Naive thymus-derived CD4-positive, alpha-beta T cell (primary cell): ENCODE measurements around the gene GMDS. TPM values are rescaled to one million over a fixed set of nuclear protein-coding genes. Genes with fewer than 3 reads are reported as not detected.

ENCODE experiments used
- ATAC-seq: fragments of 150-1000 bp; cut with Tn5 transposase; 2 replicates; pipeline ENCODE4 v1.10.0; 2021; ENCODE audit warnings: mild to moderate bottlenecking, moderate library complexity
- CTCF ChIA-PET: fragments of 350-600 bp; sonication (Branson Sonifier 250); formaldehyde crosslinking; loops from one replicate; lab custom pipeline; 2021; ENCODE audit warnings: antibody characterized with exemption; lab: Charles Lee
- POLR2A ChIA-PET: fragments of 350-600 bp; sonication (Branson Sonifier 250); formaldehyde crosslinking; loops from one replicate; lab custom pipeline; 2021; ENCODE audit warnings: antibody characterized with exemption, inconsistent platforms; lab: Charles Lee
- DNase-seq, 9 donors: peaks; one replicate each; pipeline versions ENCODE4 v3.0.0 to v3.0.0-alpha.2; 2020 to 2022; ENCODE audit warnings: mixed read lengths in 1 of 9
- H3K27ac ChIP-seq: one replicate; pipeline ENCODE4 v1.7.0; 2013; ENCODE audit warnings: mild to moderate bottlenecking, low read depth, low read length, moderate library complexity
- H3K27me3 ChIP-seq, 2 donors: one replicate each; pipeline ENCODE4 v1.7.0; 2013; ENCODE audit warnings: low read length in 2 of 2, mild to moderate bottlenecking in 2 of 2, moderate library complexity in 2 of 2; ENCODE audit not compliant: control insufficient read depth in 2 of 2, insufficient read depth in 2 of 2
- H3K36me3 ChIP-seq, 3 experiments: 1 replicate in 2 of 3; 2 replicates in 1 of 3; pipeline ENCODE4 v1.7.0; 2013; ENCODE audit warnings: low read length in 3 of 3, mild to moderate bottlenecking in 3 of 3, moderate library complexity in 1 of 3; ENCODE audit not compliant: insufficient read depth in 3 of 3, control insufficient read depth in 2 of 3
- H3K4me1 ChIP-seq, 2 donors: one replicate each; pipeline ENCODE4 v1.7.0; 2013; ENCODE audit warnings: low read length in 2 of 2, mild to moderate bottlenecking in 2 of 2, moderate library complexity in 1 of 2; ENCODE audit not compliant: control insufficient read depth in 2 of 2, insufficient read depth in 2 of 2
- H3K4me3 ChIP-seq: 2 replicates; pipeline ENCODE4 v1.7.0; 2013; ENCODE audit warnings: mild to moderate bottlenecking, low read length
- H3K9me3 ChIP-seq, 3 experiments: 1 replicate in 2 of 3; 2 replicates in 1 of 3; pipeline ENCODE4 v1.7.0; 2013; ENCODE audit warnings: low read length in 3 of 3; ENCODE audit not compliant: control insufficient read depth in 2 of 3
- H3K27ac Mint-ChIP-seq, 9 donors: one replicate each; pipeline ENCODE4 v1.8.0; 2020 to 2022; ENCODE audit warnings: mixed read lengths in 9 of 9, mild to moderate bottlenecking in 8 of 9, moderate library complexity in 5 of 9, inconsistent platforms in 2 of 9
- H3K27me3 Mint-ChIP-seq, 5 donors: one replicate each; pipeline ENCODE4 v1.8.0; 2021 to 2022; ENCODE audit warnings: mixed read lengths in 5 of 5, mild to moderate bottlenecking in 1 of 5
- H3K36me3 Mint-ChIP-seq, 5 donors: one replicate each; pipeline ENCODE4 v1.8.0; 2020 to 2022; ENCODE audit warnings: mixed read lengths in 5 of 5, mild to moderate bottlenecking in 3 of 5, inconsistent platforms in 1 of 5
- H3K4me1 Mint-ChIP-seq, 7 donors: one replicate each; pipeline ENCODE4 v1.8.0; 2020 to 2022; ENCODE audit warnings: mixed read lengths in 7 of 7, mild to moderate bottlenecking in 3 of 7, inconsistent platforms in 1 of 7
- H3K4me3 Mint-ChIP-seq, 10 donors: one replicate each; pipeline ENCODE4 v1.8.0; 2020 to 2022; ENCODE audit warnings: mild to moderate bottlenecking in 10 of 10, mixed read lengths in 10 of 10, moderate library complexity in 6 of 10, inconsistent platforms in 2 of 10
- H3K9me3 Mint-ChIP-seq, 11 donors: one replicate each; pipeline ENCODE4 v1.8.0; 2020 to 2022; ENCODE audit warnings: mixed read lengths in 11 of 11, mild to moderate bottlenecking in 4 of 11, inconsistent platforms in 1 of 11, moderate library complexity in 1 of 11
- intact Hi-C, 2 donors: fragments of 100-400 bp; cut with micrococcal nuclease; formaldehyde crosslinking; loops; one replicate each; pipeline ENCODE4 v1.15.1; 2023
- polyA plus RNA-seq, 2 donors: library from polyadenylated mRNA; unstranded; fragments of 300-500 nt; fragmentation: Illumina TruSeq; gene quantifications; one replicate each; pipeline ENCODE4 v1.2.3, GENCODE V29; 2021
- total RNA-seq, 6 experiments: library from RNA in 5 of 6; stranded (reverse) in 5 of 6; gene quantifications; 1 replicate in 5 of 6; 2 replicates in 1 of 6; pipeline ENCODE4 v1.2.3 and lab custom pipeline; 2021 to 2026

GMDS gene
- total and polyA plus RNA-seq, 7 experiments from 2014 or later, result 12.7 to 33.9 (median 18.3) TPM

DNA sequence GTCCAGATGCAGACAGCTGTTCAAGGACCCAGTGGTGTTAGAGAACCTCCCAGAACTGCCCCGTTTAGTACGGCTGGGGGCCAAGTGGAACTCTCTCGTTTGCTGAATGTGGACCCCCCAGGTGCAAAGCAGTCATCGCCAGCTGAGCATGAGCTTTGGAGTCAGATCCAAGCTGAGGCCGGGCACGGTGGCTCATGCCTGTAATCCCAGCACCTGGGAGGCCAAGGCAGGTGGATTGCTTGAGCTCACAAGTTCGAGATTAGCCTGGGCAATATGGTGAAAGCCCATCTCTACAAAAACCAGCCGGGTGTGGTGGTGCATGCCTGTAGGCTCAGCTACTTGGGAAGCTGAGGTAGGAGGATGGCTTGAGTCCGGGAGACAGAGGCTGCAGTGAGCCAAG lies 606.0 kb downstream of the GMDS start:
- ATAC-seq (no peak), DNase-seq (no peak)
- ChIA-PET POLR2A (no interaction called here), CTCF (no interaction called here)
- Mint-ChIP-seq H3K9me3 (no peaks in the 10 kb centered on the region), H3K4me1 (no peaks in the 10 kb centered on the region), H3K27ac (no peak overlapping the region), H3K36me3 (peaks cover 0 to 31% (median 13%) of the 10 kb centered on the region in 5 donors), H3K27me3 (peaks cover 0 to 9% (median 4%) of the 10 kb centered on the region in 5 donors), H3K4me3 (no peak overlapping the region)
- H3K27me3 ChIP-seq, result no peaks in the 10 kb centered on the region
- no peaks in the 10 kb centered on the region for H3K9me3 ChIP-seq
- intact Hi-C loops, result no loop called here
- no peak overlapping the region for H3K27ac ChIP-seq
- no peaks in the 10 kb centered on the region for H3K4me1 ChIP-seq
- H3K4me3 ChIP-seq, result no peak overlapping the region
- no peaks in the 10 kb centered on the region for H3K36me3 ChIP-seq

DNA sequence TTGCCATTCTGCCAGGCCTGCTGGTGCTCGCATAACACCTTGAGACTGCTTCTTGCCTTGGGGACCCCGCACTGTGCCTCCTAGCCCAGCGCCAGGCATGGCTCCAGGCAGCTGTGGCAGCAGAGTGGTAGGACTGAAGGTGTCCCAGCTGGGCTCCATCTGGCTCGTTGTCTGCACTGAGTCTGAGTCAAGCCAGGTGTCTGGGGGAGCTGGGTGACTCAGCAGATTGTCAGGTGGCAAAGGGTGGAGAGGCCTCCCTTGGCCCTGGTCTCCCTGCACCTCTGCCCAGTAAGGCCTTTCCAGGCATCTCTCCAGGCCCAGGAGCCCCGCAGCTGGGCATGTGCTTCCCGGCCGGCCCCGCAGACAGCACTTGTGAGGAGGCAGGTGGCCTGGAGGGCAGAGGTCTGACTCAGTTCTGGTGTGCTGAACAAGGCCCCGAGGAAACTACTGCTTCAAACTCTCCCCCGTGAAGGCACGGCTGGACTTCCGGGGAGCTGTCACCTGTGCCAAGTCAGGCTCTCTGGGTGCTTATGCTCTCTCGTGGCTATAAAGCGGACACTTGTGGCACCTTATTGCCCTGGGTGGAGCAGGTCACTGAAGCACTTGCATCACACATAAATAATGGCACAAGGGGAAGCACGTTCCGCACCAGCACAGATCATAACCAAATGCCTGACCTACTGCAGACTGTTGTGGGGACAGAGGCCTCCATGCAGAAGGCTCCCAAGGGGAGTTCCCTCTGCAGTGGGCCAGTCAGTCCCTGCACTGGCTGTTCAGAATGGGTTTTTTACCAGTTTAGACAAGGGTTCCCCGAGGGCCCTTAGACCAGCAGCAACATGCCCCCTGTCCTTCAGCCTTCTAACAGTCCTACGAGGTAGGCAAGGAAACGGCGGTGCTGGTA lies 608.2 kb downstream of the GMDS start:
- Histone ChIP-seq H3K4me1 (no peaks in the 10 kb centered on the region), H3K4me3 (no peak overlapping the region), H3K36me3 (no peaks in the 10 kb centered on the region), H3K27ac (no peak overlapping the region), H3K9me3 (no peaks in the 10 kb centered on the region), H3K27me3 (no peaks in the 10 kb centered on the region)
- Mint-ChIP-seq H3K27ac (no peak overlapping the region), H3K4me3 (no peak overlapping the region), H3K9me3 (no peaks in the 10 kb centered on the region), H3K4me1 (peaks cover 0 to 1% (median 0%) of the 10 kb centered on the region in 7 donors), H3K36me3 (peaks cover 0 to 37% (median 22%) of the 10 kb centered on the region in 5 donors), H3K27me3 (peaks cover 0 to 11% (median 7%) of the 10 kb centered on the region in 5 donors)
- ATAC-seq (no peak), DNase-seq (no peak)
- ChIA-PET CTCF (interaction anchor here (0.6 kb wide), 1 partner anchor 40 kb away, joined by 3 read pairs; no protein-coding TSS in a partner anchor), POLR2A (no interaction called here)
- intact Hi-C loops, result no loop called here

DNA sequence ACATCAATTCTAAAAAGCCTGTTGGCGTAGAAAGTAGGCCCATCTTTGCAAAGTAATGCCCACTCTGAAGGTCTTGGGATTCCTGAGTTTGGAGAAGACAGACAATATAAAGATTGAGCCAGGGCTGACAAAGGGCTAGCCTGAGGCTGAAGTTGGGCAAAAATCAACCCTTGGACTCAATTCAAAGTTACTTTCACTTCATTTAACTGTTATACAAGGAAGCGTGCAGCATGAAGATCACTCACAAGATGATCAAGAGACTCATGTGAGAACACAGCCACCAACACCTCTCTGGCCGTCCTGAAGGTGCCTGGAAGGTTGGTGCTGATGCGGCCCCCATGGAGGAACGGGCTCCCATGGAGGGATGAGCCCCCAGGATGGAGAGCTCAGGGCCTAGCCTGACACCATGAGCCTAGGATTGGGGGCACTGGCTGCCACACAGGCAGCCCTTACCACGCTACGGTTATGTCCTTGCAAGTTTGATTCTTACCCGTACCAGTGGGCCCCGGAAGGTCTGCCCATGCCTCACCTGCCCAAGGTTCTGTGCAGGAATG lies 609.1 kb downstream of the GMDS start:
- intact Hi-C loops, result no loop called here

DNA sequence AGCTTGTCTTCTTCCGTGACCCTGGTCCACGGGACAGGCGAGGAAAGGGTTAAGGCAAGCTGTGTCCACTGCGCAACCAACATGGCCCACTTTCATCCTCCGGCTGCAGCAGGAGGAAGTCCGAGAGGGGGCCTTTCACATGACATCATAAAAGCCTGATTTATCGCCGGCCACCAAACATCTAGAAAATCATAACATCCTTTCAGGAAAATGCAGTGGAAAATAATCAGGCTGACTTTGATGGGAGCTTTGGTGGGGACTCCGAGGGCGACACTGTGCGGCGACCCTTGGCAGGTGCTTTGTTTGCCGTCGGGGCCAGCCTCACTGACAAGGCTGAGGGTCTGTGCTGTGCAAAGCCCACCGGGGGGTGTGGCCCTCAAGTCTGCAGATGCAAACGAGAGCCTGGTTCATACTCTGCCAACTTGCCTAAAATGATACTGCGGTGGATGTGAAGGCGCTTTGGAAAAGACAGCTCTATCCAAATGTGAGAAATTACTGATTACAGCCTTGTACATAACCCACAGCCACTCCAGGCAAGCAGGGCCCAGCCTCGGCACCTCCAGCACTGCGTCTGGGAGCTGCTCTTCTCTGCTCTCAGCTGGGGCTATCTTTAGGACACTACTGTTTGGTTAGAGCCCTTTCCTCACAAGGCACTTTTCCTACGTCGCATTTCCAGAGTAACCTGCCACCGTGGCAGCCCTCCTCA lies 609.9 kb downstream of the GMDS start:
- no peaks in the 10 kb centered on the region for H3K36me3 ChIP-seq
- Mint-ChIP-seq H3K27ac (no peak overlapping the region), H3K9me3 (no peaks in the 10 kb centered on the region), H3K27me3 (peaks cover 4 to 17% (median 7%) of the 10 kb centered on the region in 5 donors), H3K4me1 (peaks cover 0 to 1% (median 0%) of the 10 kb centered on the region in 7 donors), H3K4me3 (no peak overlapping the region), H3K36me3 (peaks cover 0 to 36% (median 24%) of the 10 kb centered on the region in 5 donors)
- no peak overlapping the region for H3K27ac ChIP-seq
- no peak for DNase-seq
- ChIA-PET CTCF (no interaction called here), POLR2A (no interaction called here)
- H3K4me3 ChIP-seq, result no peak overlapping the region
- no peaks in the 10 kb centered on the region for H3K4me1 ChIP-seq
- H3K9me3 ChIP-seq, result no peaks in the 10 kb centered on the region
- intact Hi-C loops, result no loop called here
- ATAC-seq, result no peak
- H3K27me3 ChIP-seq, result no peaks in the 10 kb centered on the region

More for the DNA sequence above, 609.1 kb downstream of the GMDS start:
- Mint-ChIP-seq H3K36me3 (peaks cover 0 to 36% (median 24%) of the 10 kb centered on the region in 5 donors), H3K27ac (no peak overlapping the region), H3K27me3 (peaks cover 0 to 14% (median 7%) of the 10 kb centered on the region in 5 donors), H3K9me3 (no peaks in the 10 kb centered on the region), H3K4me3 (no peak overlapping the region), H3K4me1 (peaks cover 0 to 1% (median 0%) of the 10 kb centered on the region in 7 donors)
- H3K4me3 ChIP-seq, result no peak overlapping the region
- no peaks in the 10 kb centered on the region for H3K36me3 ChIP-seq
- H3K9me3 ChIP-seq, result no peaks in the 10 kb centered on the region
- ATAC-seq (no peak), DNase-seq (no peak)
- ChIA-PET POLR2A (no interaction called here), CTCF (no interaction called here)
- no peaks in the 10 kb centered on the region for H3K4me1 ChIP-seq
- H3K27ac ChIP-seq, result no peak overlapping the region
- no peaks in the 10 kb centered on the region for H3K27me3 ChIP-seq

DNA sequence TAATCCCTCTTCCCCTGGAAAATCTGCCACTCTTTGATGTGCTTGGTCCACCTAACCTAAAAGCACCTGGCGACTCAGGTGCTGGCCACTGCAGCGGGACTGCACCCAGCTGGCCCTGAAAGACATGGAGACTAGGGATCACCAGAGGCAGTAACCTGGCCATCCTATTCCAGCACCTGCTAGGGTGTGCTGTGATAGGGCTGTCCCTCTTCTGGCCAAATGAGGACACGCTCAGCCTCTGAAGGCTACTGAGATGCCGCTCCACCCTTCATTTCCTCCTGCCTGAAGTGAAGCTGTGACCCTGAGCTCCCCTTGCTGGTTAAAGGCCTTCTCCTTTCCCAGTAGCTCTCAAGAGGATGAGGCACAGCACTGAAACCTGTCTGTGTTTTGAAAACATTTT lies 611.3 kb downstream of the GMDS start:
- POLR2A ChIA-PET, result no interaction called here
- DNase-seq (no peak), ATAC-seq (no peak)
- Mint-ChIP-seq H3K4me3 (no peak overlapping the region), H3K27me3 (peaks cover 7 to 29% (median 13%) of the 10 kb centered on the region in 5 donors), H3K27ac (no peak overlapping the region), H3K9me3 (no peaks in the 10 kb centered on the region), H3K36me3 (peaks cover 0 to 39% (median 24%) of the 10 kb centered on the region in 5 donors), H3K4me1 (peaks cover 0 to 1% (median 0%) of the 10 kb centered on the region in 7 donors)
- intact Hi-C loops, result no loop called here
- H3K4me3 ChIP-seq, result no peak overlapping the region
- H3K4me1 ChIP-seq, result no peaks in the 10 kb centered on the region
- H3K27me3 ChIP-seq, result no peaks in the 10 kb centered on the region
- H3K9me3 ChIP-seq, result no peaks in the 10 kb centered on the region
- CTCF ChIA-PET, result no interaction called here
- no peak overlapping the region for H3K27ac ChIP-seq
- H3K36me3 ChIP-seq, result no peaks in the 10 kb centered on the region

DNA sequence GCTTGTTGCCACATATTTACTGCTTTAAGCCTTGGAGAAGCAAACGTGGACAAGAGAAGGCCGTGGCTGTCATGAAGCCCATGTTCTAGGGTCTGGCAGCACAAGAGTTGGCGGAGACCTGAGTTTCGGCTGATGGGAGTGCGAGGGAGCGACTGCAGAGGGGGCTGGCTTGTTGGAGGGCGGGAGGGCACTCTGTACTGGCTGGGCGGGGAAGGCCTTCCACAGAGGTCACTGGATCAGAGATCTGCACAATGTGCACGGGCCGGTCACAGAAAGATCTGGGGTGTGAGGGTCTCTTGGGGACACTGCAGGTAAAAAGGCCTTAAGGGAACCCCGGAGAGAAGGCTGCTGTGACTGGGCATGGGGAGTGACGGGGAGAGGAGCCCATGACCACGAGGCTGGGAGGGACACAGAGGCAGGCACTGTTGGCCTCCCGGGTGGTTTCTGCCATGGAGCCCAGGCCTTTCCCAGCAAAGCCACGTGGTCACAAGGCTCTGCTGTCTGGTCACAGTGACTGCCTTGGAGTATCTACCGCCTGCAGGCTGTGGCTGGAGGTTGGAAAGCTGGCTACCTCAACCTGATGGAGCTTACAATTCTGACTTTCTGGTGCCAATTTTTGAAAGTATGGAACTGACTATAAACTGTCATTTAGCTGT lies 611.9 kb downstream of the GMDS start:
- Histone ChIP-seq H3K4me3 (no peak overlapping the region), H3K9me3 (no peaks in the 10 kb centered on the region), H3K4me1 (no peaks in the 10 kb centered on the region), H3K27ac (no peak overlapping the region), H3K27me3 (no peaks in the 10 kb centered on the region), H3K36me3 (no peaks in the 10 kb centered on the region)
- Mint-ChIP-seq H3K36me3 (peaks cover 0 to 35% (median 24%) of the 10 kb centered on the region in 5 donors), H3K4me3 (no peak overlapping the region), H3K9me3 (no peaks in the 10 kb centered on the region), H3K4me1 (peaks cover 0 to 1% (median 0%) of the 10 kb centered on the region in 7 donors), H3K27me3 (peaks cover 13 to 35% (median 18%) of the 10 kb centered on the region in 5 donors), H3K27ac (no peak overlapping the region)
- DNase-seq (no peak), ATAC-seq (no peak)
- CTCF ChIA-PET, result no interaction called here
- intact Hi-C loops, result no loop called here
- POLR2A ChIA-PET, result no interaction called here
